Kidney glomerular epithelial cell (primary cell): ENCODE results near the gene COL8A2.

Experiments
- DNase-seq: peaks from one replicate; lab custom pipeline; 2025; lab: John Stamatoyannopoulos, UW

Gene COL8A2

DNA sequence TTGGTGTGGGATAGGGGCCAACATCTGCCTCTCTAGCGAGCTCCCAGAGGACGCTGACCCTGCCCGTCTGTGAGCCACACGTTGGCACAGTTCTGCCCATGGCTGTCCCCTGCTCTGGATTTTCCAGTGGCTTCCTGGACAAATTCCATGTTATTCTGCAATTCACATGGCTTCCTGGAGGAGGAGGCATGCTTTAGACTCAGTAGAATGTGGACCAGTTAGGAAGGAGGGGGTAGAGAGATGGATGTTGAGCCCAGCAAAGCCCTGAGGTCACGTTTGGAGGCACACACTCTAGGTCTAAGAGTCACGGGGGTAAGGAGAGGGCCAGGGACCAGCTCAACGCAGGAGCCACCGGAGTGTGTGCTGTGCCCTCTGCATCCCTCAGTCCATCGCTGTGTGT lies 12.2 kb downstream of the COL8A2 start:
- no peak for DNase-seq

GRCh38 chr1:36111151-36111550 lies 13.9 kb downstream of the COL8A2 start:
- DNase-seq = no peak

- DNase-seq = peak; percentile 81
These were observed 15.9 kb downstream of the COL8A2 start for GRCh38 chr1:36109041-36109679.

- no peak for DNase-seq
These were observed 16.7 kb downstream of the COL8A2 start for GRCh38 chr1:36108314-36108713.

DNA sequence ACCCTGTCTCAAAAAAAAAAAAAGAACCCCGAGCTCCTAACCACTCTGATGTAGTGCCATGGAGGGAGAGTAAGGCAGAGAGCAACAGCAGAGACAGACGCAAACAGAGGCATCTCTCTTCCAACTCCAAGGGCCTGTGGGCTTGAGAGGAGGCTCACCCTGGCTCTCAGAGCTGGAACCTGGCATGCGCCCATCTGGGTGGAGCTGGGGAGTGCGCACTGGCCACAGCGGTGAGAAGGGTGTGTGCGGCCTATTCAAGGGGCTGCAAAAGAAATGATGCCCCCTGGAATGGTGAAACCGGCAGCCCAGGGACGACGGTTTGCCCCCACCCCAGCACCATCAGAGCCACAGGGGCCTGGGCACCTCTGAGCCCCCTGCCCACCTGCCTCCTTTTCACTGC lies 17.6 kb downstream of the COL8A2 start:
- no peak for DNase-seq

DNA sequence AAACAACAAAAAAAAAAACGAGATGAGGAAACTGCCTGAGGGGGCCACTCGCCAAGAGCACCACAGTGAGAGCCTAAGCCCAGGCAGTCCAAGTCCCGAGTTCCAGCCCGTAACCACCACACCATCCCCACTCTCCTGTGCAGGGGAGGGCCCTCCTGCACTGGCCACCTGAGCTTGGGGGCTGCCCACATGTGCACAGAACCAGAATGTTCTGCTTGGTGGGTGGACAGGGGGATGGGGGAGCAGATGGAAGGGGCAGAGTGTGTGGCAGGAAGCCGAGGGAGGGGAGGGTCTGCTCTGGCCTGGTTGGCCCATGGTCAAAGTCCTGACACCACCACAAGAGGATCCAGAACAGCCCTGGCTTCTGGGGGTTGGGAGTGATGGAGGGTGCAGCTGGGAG lies 18.8 kb downstream of the COL8A2 start:
- no peak for DNase-seq

DNA sequence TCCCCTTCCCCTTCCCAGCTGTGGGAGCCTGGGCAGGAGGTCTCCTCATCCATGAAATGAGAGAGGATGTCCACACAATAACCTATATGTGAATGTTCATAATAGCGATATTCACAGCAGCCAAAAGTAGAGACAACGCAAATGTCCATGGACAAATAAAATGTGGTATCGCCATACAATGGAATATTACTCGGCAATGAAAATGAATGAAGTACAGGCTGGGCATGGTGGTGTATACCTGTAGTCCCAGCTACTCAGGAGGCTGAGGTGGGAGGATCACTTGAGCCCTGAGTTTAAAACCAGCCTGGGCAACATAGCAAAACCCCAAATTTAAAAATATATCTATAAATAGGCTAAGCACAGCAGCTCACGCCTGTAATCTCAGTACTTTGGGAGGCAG lies 23.5 kb downstream of the COL8A2 start:
- DNase-seq = no peak

- DNase-seq = no peak
These were observed 24.6 kb downstream of the COL8A2 start for GRCh38 chr1:36100376-36100775.

- peak; percentile 50 for DNase-seq
These were observed 25.2 kb downstream of the COL8A2 start for GRCh38 chr1:36099681-36100341.

- DNase-seq = no peak
These were observed 26.2 kb downstream of the COL8A2 start for GRCh38 chr1:36098650-36099365.

GRCh38 chr1:36097693-36098585 lies 27.1 kb downstream of the COL8A2 start:
- no peak for DNase-seq

DNA sequence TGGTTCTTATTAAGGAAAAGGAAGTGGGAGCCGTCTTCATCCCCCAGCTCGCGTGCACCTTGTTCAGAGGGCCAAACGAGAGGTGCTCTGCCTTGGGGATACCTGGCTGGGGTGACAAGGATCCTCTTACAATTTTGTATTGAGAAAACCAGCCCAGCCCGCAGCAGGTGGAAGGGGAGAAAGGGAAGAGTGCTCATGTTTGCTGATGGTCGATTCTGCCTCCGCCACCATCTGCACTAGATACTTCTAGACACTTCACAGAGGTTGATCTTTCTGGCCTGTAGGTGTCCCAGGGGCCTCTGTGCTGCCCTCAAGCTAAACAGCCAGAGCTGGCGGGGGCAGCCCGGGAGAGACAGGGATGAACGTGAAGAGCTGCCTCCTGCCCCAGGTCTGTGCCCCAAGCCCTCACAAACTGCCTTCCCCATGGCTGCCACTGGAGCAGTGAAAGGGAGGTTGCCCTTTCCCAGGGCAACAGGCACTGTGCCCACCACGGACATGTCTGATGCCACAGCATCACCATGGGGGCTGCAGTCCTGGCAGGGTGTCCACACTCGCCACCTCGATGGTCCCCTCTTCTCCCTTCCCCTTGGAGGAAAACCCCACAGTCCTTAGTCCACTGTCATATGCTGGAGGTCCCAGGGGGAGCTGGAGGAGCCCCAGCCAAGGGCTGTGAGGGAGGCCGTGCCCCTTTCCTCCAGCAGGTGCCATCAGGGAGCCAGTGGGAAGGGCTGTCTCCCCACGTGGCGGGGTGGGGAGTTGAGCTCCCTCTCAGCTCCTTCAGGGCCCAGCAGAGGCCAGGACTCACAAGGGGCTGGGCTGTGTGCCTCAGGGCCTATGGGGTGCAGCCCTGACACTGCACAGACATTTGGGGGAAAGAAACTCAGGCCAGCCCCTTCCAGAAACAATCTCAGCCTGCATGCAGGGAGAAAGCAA lies 28.3 kb downstream of the COL8A2 start:
- no peak for DNase-seq

DNA sequence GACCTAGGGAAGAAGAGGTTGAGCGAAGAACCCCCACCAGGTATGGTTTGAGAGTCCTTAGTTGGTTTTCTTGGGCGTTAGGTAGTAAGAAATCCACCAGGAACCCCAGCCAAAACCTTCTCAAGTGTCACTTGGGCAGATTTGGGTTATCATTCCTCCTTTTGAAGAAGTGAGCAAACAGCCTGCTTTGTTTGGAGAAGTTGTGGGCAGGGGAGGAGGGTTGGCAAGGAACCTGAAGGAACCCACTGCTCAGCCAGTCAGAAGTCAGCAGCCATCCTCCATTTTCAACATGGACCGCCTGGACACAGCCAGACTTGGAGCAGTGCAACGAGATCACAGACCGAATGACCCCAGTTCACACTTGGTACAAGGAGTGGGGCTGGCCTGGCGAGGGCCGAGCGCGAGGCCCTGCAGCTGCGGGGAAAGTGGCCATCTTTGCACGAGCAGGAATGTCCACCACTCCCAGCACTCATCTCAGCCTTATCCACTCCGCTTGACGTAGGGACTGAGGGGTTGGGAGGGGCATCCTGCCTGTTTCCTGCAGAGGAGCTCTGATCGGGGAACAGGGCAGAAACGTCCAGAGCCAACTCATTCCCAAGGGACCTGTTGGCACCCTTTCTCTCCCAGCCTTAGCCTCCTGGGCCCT lies 29.1 kb downstream of the COL8A2 start:
- DNase-seq = no peak

DNA sequence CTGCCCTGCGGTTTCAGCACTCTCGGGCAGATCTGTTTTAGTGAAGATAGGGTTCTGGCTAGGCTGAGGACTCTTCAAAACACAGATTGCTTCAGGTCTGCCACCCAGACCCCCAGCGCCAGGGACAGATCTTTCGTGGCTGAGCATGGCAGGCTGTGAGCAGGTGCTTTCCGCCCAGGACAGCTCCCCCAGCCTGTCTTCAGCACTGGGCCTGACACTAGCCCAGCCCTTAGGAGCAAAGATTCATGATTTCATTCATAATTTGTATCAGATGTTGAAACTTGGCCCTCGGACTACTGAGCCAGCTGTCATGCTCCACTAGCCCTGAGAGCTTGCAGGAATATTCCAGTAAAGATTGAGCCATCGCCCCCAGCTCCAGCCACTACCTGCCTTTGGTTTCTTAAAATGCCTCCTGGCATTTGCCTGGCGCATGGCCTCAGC lies 30.4 kb downstream of the COL8A2 start:
- DNase-seq = no peak

DNA sequence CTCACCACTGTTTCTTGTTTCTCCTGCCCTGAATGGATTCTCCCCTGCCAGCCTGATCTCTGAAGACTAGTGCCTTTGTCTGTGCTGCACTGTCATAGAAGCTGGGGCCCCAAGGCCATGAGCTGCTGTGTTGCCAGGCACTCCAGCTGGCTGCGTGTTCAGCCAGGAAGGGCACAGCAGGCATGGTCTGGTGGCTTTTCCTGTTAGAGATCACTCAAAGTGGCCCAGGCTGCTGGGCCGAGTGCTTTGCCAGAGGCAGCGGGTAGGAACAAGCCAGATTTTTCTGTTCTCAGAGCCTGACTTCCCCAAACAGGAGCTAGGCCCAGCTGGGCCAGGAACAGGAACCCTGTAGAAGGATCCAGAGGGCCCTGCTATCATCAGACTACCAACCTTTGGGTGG lies 31.1 kb downstream of the COL8A2 start:
- no peak for DNase-seq

- no peak for DNase-seq
These were observed 31.8 kb downstream of the COL8A2 start for GRCh38 chr1:36093226-36093625.

- no peak for DNase-seq
These were observed 32.2 kb downstream of the COL8A2 start for GRCh38 chr1:36092798-36093185.

DNA sequence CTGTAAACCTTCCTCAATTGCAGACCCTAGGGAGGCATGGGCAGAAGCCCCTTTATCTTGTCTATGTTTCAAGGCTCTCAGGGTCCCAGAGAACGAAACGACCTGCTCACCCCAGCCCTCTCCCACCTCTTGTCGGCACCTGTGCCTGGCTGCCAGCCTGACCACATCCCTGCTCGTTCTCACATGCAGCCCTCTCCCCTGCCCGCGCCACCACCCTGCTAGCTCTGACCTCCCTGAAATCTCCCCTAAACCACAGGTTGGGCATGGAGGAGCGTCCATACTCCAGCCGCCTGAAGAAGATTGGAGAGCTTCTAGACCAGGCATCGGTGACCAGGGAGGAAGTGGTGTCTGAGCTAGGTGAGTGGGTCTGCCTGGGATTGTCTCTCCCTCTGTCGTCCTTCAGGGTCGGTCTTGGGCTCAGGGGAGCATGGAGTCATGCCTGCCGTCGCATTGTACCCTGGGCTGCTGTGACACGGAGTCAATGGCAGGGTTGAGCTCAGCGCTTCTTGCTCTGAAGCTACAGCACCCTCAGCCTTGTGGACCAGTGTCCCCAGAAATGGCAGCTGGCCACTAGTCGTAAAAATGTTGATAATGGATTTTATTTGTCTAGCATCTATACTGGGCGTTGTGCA lies 32.7 kb downstream of the COL8A2 start:
- no peak for DNase-seq

DNA sequence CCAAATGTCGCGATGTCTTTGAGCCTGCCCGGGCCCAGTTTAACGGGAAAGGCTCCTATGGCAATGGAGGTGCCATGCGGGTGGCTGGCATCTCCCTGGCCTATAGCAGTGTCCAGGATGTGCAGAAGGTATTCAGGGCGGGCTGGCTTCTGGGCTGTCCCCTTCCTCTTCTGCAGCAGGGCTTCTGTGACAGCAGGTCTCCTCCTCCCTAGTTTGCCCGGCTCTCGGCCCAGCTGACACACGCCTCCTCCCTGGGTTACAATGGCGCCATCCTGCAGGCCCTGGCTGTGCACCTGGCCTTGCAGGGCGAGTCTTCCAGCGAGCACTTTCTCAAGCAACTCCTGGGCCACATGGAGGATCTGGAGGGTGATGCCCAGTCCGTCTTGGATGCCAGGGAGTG lies 33.3 kb downstream of the COL8A2 start:
- no peak for DNase-seq

GRCh38 chr1:36091141-36091540 lies 33.9 kb downstream of the COL8A2 start:
- no peak for DNase-seq
